IMR-90 (cell line): ENCODE data around the gene STAT6. TPM values are rescaled to one million over a fixed set of nuclear protein-coding genes. Genes with fewer than 3 reads are reported as not detected.

Source experiments
- ATAC-seq: fragments of 200-7000 bp; cut with Tn5 transposase; 2 replicates; pipeline ENCODE4 v1.9.1; 2020; ENCODE audit warnings: low read depth, mild to moderate bottlenecking, moderate library complexity
- BruUV-seq: library from RNA; stranded (reverse); fragments of 400-500 nt; replicated peaks from 2 replicates; lab custom pipeline; 2021; lab: Mats Ljungman, UMichigan
- CTCF ChIA-PET: fragments of 300-600 bp; formaldehyde crosslinking; extraction: SDS; loops from one replicate; lab custom pipeline; 2021; ENCODE audit warnings: antibody characterized with exemption; lab: Yijun Ruan, JAX
- POLR2A ChIA-PET: fragments of 300-600 bp; sonication (Branson Sonifier 250); formaldehyde crosslinking; loops from one replicate; lab custom pipeline; 2022; ENCODE audit warnings: antibody characterized with exemption; ENCODE audit not compliant: unreplicated experiment; lab: Charles Lee
- DNase-seq: peaks from one replicate; pipeline ENCODE4 v3.0.0; 2013
- H2AFZ ChIP-seq: replicated peaks from 2 replicates; pipeline ENCODE3; 2013; ENCODE audit warnings: low read length, mild to moderate bottlenecking; ENCODE audit not compliant: poor library complexity
- H2AK5ac ChIP-seq: 2 replicates; pipeline ENCODE4 v1.6.1; 2013; ENCODE audit warnings: low read depth, low read length, inconsistent platforms
- H2AK9ac ChIP-seq: replicated peaks from 2 replicates; pipeline ENCODE3; 2013; ENCODE audit warnings: mild to moderate bottlenecking, low read depth, low read length, moderate library complexity; ENCODE audit not compliant: poor library complexity
- H2BK120ac ChIP-seq: 2 replicates; pipeline ENCODE4 v1.6.1; 2013; ENCODE audit warnings: low read depth, low read length, inconsistent platforms
- H2BK15ac ChIP-seq: 3 replicates; pipeline ENCODE4 v1.6.1; 2013; ENCODE audit warnings: low read depth, low read length, inconsistent platforms
- H2BK20ac ChIP-seq: 2 replicates; pipeline ENCODE4 v1.6.1; 2013; ENCODE audit warnings: low read depth, mild to moderate bottlenecking, inconsistent platforms, low read length, moderate library complexity
- H2BK5ac ChIP-seq: 2 replicates; pipeline ENCODE4 v1.6.1; 2013; ENCODE audit warnings: mild to moderate bottlenecking, low read depth, low read length, inconsistent platforms; ENCODE audit not compliant: poor library complexity, severe bottlenecking
- H3K14ac ChIP-seq: replicated peaks from 2 replicates; pipeline ENCODE4 v1.6.1; 2013; ENCODE audit warnings: low read depth, low read length, inconsistent platforms
- H3K18ac ChIP-seq: 2 replicates; pipeline ENCODE4 v1.6.1; 2013; ENCODE audit warnings: low read depth, low read length, control low read depth
- H3K23ac ChIP-seq: 2 replicates; pipeline ENCODE4 v1.6.1; 2013; ENCODE audit warnings: low read depth, low read length, inconsistent platforms
- H3K27ac ChIP-seq: 2 replicates; pipeline ENCODE4 v1.5.1; 2013; ENCODE audit warnings: mild to moderate bottlenecking, control low read depth, low read length; ENCODE audit not compliant: insufficient read depth
- H3K27me3 ChIP-seq: 2 replicates; pipeline ENCODE4 v1.6.1; 2013; ENCODE audit warnings: low read length; ENCODE audit not compliant: control insufficient read depth, insufficient read depth
- H3K36me3 ChIP-seq: 2 replicates; pipeline ENCODE4 v1.6.1; 2013; ENCODE audit warnings: low read length, mixed read lengths; ENCODE audit not compliant: control insufficient read depth, insufficient read depth
- H3K4ac ChIP-seq: 2 replicates; pipeline ENCODE4 v1.6.1; 2013; ENCODE audit warnings: low read depth, low read length, inconsistent platforms
- H3K4me1 ChIP-seq: 2 replicates; pipeline ENCODE4 v1.6.1; 2013; ENCODE audit warnings: low read length, mixed read lengths; ENCODE audit not compliant: control insufficient read depth, insufficient read depth
- H3K4me2 ChIP-seq: 2 replicates; pipeline ENCODE4 v1.6.1; 2013; ENCODE audit warnings: low read depth, mild to moderate bottlenecking, control low read depth, low read length, moderate library complexity
- H3K4me3 ChIP-seq: 2 replicates; pipeline ENCODE4 v1.5.1; 2013; ENCODE audit warnings: low read depth, mild to moderate bottlenecking, control low read depth, low read length, moderate library complexity; ENCODE audit not compliant: insufficient read depth
- H3K56ac ChIP-seq: 2 replicates; pipeline ENCODE4 v1.6.1; 2013; ENCODE audit warnings: low read length, inconsistent platforms; ENCODE audit not compliant: insufficient read depth; ENCODE audit errors: extremely low read depth
- H3K79me1 ChIP-seq, 2 experiments: 2 replicates each; pipeline ENCODE4 v1.6.1; 2013; ENCODE audit warnings: low read length in 2 of 2, inconsistent platforms in 1 of 2, low read depth in 1 of 2
- H3K9ac ChIP-seq: 2 replicates; pipeline ENCODE4 v1.6.1; 2013; ENCODE audit warnings: low read depth, low read length, control low read depth
- H3K9me1 ChIP-seq: 2 replicates; pipeline ENCODE4 v1.6.1; 2013; ENCODE audit warnings: low read length, inconsistent platforms; ENCODE audit not compliant: insufficient read depth
- H3K9me3 ChIP-seq: 2 replicates; pipeline ENCODE4 v1.6.1; 2013; ENCODE audit warnings: low read length; ENCODE audit not compliant: control insufficient read depth, insufficient read depth
- H4K20me1 ChIP-seq: 2 replicates; pipeline ENCODE4 v1.6.1; 2013; ENCODE audit warnings: low read length, inconsistent platforms; ENCODE audit not compliant: insufficient read depth
- H4K5ac ChIP-seq: 2 replicates; pipeline ENCODE4 v1.6.1; 2013; ENCODE audit warnings: mild to moderate bottlenecking, low read depth, low read length, control low read depth
- H4K8ac ChIP-seq, 2 experiments: 2 replicates each; pipeline ENCODE4 v1.6.1; 2013; ENCODE audit warnings: low read depth in 2 of 2, low read length in 2 of 2, control low read depth in 1 of 2, inconsistent platforms in 1 of 2
- H4K91ac ChIP-seq: 2 replicates; pipeline ENCODE4 v1.6.1; 2013; ENCODE audit warnings: low read depth, low read length, inconsistent platforms; ENCODE audit not compliant: insufficient read depth
- BHLHE40 ChIP-seq: fragments of 150-350 bp; IDR thresholded peaks from 2 replicates; pipeline ENCODE4 v1.6.1; 2016; ENCODE audit warnings: mild to moderate bottlenecking, low read depth, low read length
- CEBPB ChIP-seq: IDR thresholded peaks from 2 replicates; pipeline ENCODE4 v1.6.1; 2012; ENCODE audit warnings: low read depth, low read length, improper control_type of control experiment
- MAFK ChIP-seq: IDR thresholded peaks from 2 replicates; pipeline ENCODE4 v1.6.1; 2012; ENCODE audit warnings: low read depth, low read length, improper control_type of control experiment
- RAD21 ChIP-seq: IDR thresholded peaks from 2 replicates; pipeline ENCODE4 v1.6.1; 2012; ENCODE audit warnings: low read length, improper control_type of control experiment
- USF2 ChIP-seq: fragments of 150-350 bp; IDR thresholded peaks from 2 replicates; pipeline ENCODE4 v1.6.1; 2017; ENCODE audit warnings: mild to moderate bottlenecking, antibody characterized with exemption, low read length, low read depth
- WGBS, 2 experiments: methylation state at CpG; one replicate each; pipeline versions ENCODE4 v1.1.5 to v1.1.7; 2013; ENCODE audit warnings: missing lambda C conversion rate in 2 of 2; ENCODE audit not compliant: insufficient read length in 1 of 2; ENCODE audit errors: extremely low coverage in 2 of 2; 5-methylcytosine and 5-hydroxymethylcytosine counted together
- dilution Hi-C: fragments of 300-500 bp; cut with HindIII; formaldehyde crosslinking; loops from one replicate; pipeline ENCODE4 v1.14.3; 2018; ENCODE audit warnings: low sequenced_read_pairs; ENCODE audit not compliant: unreplicated experiment
- in situ Hi-C: fragments of 300-500 bp; cut with MboI; formaldehyde crosslinking; loops from 3 replicates; pipeline ENCODE4 v1.14.3; 2019; ENCODE audit warnings: low sequenced_read_pairs, inconsistent platforms, mixed read lengths
- intact Hi-C: fragments of 100-400 bp; cut with micrococcal nuclease; formaldehyde crosslinking; loops from 2 replicates; pipeline ENCODE4 v1.10.0; 2022
- polyA plus RNA-seq, 3 experiments: library from polyadenylated mRNA; depleted of rRNA; stranded (reverse); fragments of >200 nt; gene quantifications; 2 replicates each; pipeline ENCODE4 v1.2.3, GENCODE V29; 2012; ENCODE audit warnings: low replicate concordance in 1 of 3
- total RNA-seq: library from RNA; depleted of rRNA; stranded (reverse); fragments of >200 nt; gene quantifications from 2 replicates; pipeline ENCODE4 v1.2.3, GENCODE V29; 2012

Gene STAT6
- total and polyA plus RNA-seq, 2 of the 4 experiments (the other 2 are of a cell fraction): 43.4 to 96.9 TPM

GRCh38 chr12:57150400-57151000 is 39.3 kb upstream of the STAT6 start:
- Histone ChIP-seq H2AK9ac (peak overlapping the region; percentile 23), H2AK5ac (peak overlapping the region; percentile 60; the same call in 1 of the 2 replicates), H2BK120ac (peak overlapping the region; percentile 17; the same call in 1 of the 2 replicates), H4K8ac (no peak overlapping the region), H2BK20ac (peak overlapping the region; percentile 14; the same call in 1 of the 2 replicates), H3K14ac (0 out of 2 replicates have a peak overlapping the region, but pooled peaks have one; percentile 24), H3K27ac (peak overlapping the region; percentile 23; the same call in 1 of the 2 replicates), H4K20me1 (peaks cover 79% of the 10 kb centered on the region), H3K4ac (peak overlapping the region; percentile 33), H3K9ac (no peak overlapping the region), H3K9me3 (no peaks in the 10 kb centered on the region), H2AFZ (no peak overlapping the region), H3K36me3 (peaks cover 68% of the 10 kb centered on the region), H2BK15ac (no peak overlapping the region), H4K91ac (no peak overlapping the region), H2BK5ac (peak overlapping the region; percentile 9), H3K18ac (no peak overlapping the region; the same call in 1 of the 2 replicates), H3K23ac (0 out of 2 replicates have a peak overlapping the region, but pooled peaks have one; percentile 2), H3K27me3 (no peaks in the 10 kb centered on the region), H4K5ac (no peak overlapping the region), H3K56ac (no peak overlapping the region), H3K4me3 (no peak overlapping the region), H3K4me2 (no peak overlapping the region), H3K9me1 (peaks cover 56% of the 10 kb centered on the region), H3K79me1 (peaks cover 44 to 97% of the 10 kb centered on the region in 2 experiments), H3K4me1 (peaks cover 65% of the 10 kb centered on the region)
- ChIA-PET CTCF (interaction anchor here (0.6 to 1.5 kb wide), 2 partner anchors 25 to 36 kb away, joined by 3 to 6 read pairs; no protein-coding TSS in a partner anchor), POLR2A (no interaction called here)
- WGBS, 2 experiments: no CpG with 5 or more reads among the region's 6 CpGs
- no TSS peak for BruUV-seq
- intact Hi-C loops (no loop called here), in situ Hi-C loops (no loop called here), dilution Hi-C loops (no loop called here)
- DNase-seq (no peak), ATAC-seq (no peak)
- TF ChIP-seq BHLHE40 (no peak), CEBPB (no peak), MAFK (no peak), USF2 (no peak), RAD21 (no peak)
